GM12878 (cell line): Measurements from ENCODE around the gene OOSP2. TPM values are rescaled to one million over a fixed set of nuclear protein-coding genes. Genes with fewer than 3 reads are reported as not detected.

Experiments used
- ATAC-seq: fragments of 200-7000 bp; cut with Tn5 transposase; 3 replicates; pipeline ENCODE4 v1.9.1; 2020; ENCODE audit warnings: mild to moderate bottlenecking, moderate library complexity
- BruUV-seq: library from RNA; stranded (reverse); fragments of 400-500 nt; replicated peaks from 2 replicates; lab custom pipeline; 2021; lab: Mats Ljungman, UMichigan
- CTCF ChIA-PET: fragments of 300-600 bp; sonication (Branson Sonifier 250); formaldehyde crosslinking; extraction: SDS; loops from one replicate; lab custom pipeline; 2021; ENCODE audit warnings: inconsistent platforms; lab: Yijun Ruan, JAX
- POLR2A ChIA-PET: fragments of 350-600 bp; formaldehyde crosslinking; extraction: SDS; loops from one replicate; lab custom pipeline; 2021; ENCODE audit warnings: inconsistent platforms; lab: Charles Lee
- RAD21 ChIA-PET: fragments of 300-600 bp; sonication (Branson Sonifier 250); formaldehyde crosslinking; loops from one replicate; lab custom pipeline; 2023; ENCODE audit warnings: antibody characterized with exemption; ENCODE audit not compliant: unreplicated experiment; lab: Charles Lee
- SMC1A ChIA-PET: fragments of 300-600 bp; sonication (Branson Sonifier 250); formaldehyde crosslinking; loops from one replicate; lab custom pipeline; 2023; ENCODE audit not compliant: unreplicated experiment, uncharacterized antibody; lab: Charles Lee
- DNase-seq: peaks from one replicate; pipeline ENCODE4 v3.0.0-alpha.2; 2011; ENCODE audit warnings: low read depth, low spot score
- FAIRE-seq: peaks from 3 replicates; lab custom pipeline; 2011; peaks lifted over from hg19 to GRCh38; lab: Jason Lieb, UNC
- H2AFZ ChIP-seq: 2 replicates; pipeline ENCODE4 v1.6.0; 2011; ENCODE audit warnings: low read depth, low read length, control low read depth; ENCODE audit not compliant: control insufficient read depth
- H3K27ac ChIP-seq: 2 replicates; pipeline ENCODE4 v1.5.1; 2011; ENCODE audit warnings: control low read depth; ENCODE audit not compliant: control insufficient read depth, insufficient read depth
- H3K27me3 ChIP-seq, 2 experiments: replicated peaks in 1 of 2; 2 replicates each; pipeline versions ENCODE4 v1.6.0 to v1.6.1; 2011; ENCODE audit warnings: low read length in 1 of 2; ENCODE audit not compliant: control insufficient read depth in 2 of 2, insufficient read depth in 2 of 2
- H3K36me3 ChIP-seq, 2 experiments: 2 replicates each; pipeline ENCODE4 v1.5.1; 2011; ENCODE audit warnings: low read length in 1 of 2; ENCODE audit not compliant: control insufficient read depth in 2 of 2, insufficient read depth in 2 of 2
- H3K4me1 ChIP-seq: 2 replicates; pipeline ENCODE4 v1.6.1; 2011; ENCODE audit warnings: mild to moderate bottlenecking, low read length, moderate library complexity, mixed read lengths; ENCODE audit not compliant: control insufficient read depth, insufficient read depth
- H3K4me2 ChIP-seq: 2 replicates; pipeline ENCODE4 v1.6.0; 2011; ENCODE audit warnings: control low read depth; ENCODE audit not compliant: control insufficient read depth, insufficient read depth
- H3K4me3 ChIP-seq: fragments of 200-600 bp; sonication (generic); 2 replicates; pipeline ENCODE4 v1.5.1; 2016
- H3K79me2 ChIP-seq: 2 replicates; pipeline ENCODE4 v1.6.0; 2011; ENCODE audit warnings: low read length; ENCODE audit not compliant: control insufficient read depth, insufficient read depth
- H3K9ac ChIP-seq: 2 replicates; pipeline ENCODE4 v1.8.0; 2011; ENCODE audit warnings: low read length, control low read depth, mixed read lengths; ENCODE audit not compliant: control insufficient read depth, insufficient read depth
- H3K9me3 ChIP-seq: replicated peaks from 3 replicates; pipeline ENCODE4 v1.5.1; 2011; ENCODE audit warnings: mild to moderate bottlenecking, low read length; ENCODE audit not compliant: control insufficient read depth, insufficient read depth
- H4K20me1 ChIP-seq: 2 replicates; pipeline ENCODE4 v1.6.0; 2011; ENCODE audit not compliant: control insufficient read depth, insufficient read depth
- BCL11A ChIP-seq: IDR thresholded peaks from 2 replicates; pipeline ENCODE4 v1.6.1; 2011; ENCODE audit warnings: low read depth, low read length
- CBFB ChIP-seq: IDR thresholded peaks from 2 replicates; pipeline ENCODE4 v1.6.1; 2016; ENCODE audit warnings: antibody characterized with exemption, low read depth
- CBX3 ChIP-seq: fragments of 200-600 bp; sonication (generic); IDR thresholded peaks from 2 replicates; pipeline ENCODE4 v1.6.1; 2016; ENCODE audit warnings: low read depth, borderline replicate concordance
- CHD4 ChIP-seq: fragments of 200-600 bp; sonication (generic); IDR thresholded peaks from 2 replicates; pipeline ENCODE4 v1.6.1; 2016; ENCODE audit warnings: mild to moderate bottlenecking
- KDM1A ChIP-seq: fragments of 200-600 bp; sonication (generic); IDR thresholded peaks from 2 replicates; pipeline ENCODE4 v1.6.1; 2016; ENCODE audit warnings: borderline replicate concordance
- MYC ChIP-seq: IDR thresholded peaks from 2 replicates; pipeline ENCODE4 v1.6.1; 2011; ENCODE audit warnings: mild to moderate bottlenecking, low read length, moderate library complexity, inconsistent platforms; ENCODE audit not compliant: insufficient read depth, insufficient replicate concordance, insufficient read length, severe bottlenecking
- NFIC ChIP-seq: IDR thresholded peaks from 2 replicates; pipeline ENCODE4 v1.6.1; 2012; ENCODE audit warnings: low read depth, mild to moderate bottlenecking, inconsistent platforms, low read length, moderate library complexity
- NFYB ChIP-seq: IDR thresholded peaks from 2 replicates; pipeline ENCODE4 v1.6.1; 2011; ENCODE audit warnings: low read depth, mild to moderate bottlenecking, low read length, improper control_type of control experiment, moderate library complexity; ENCODE audit not compliant: insufficient read depth
- NRF1 ChIP-seq: conservative IDR thresholded peaks from 2 replicates; pipeline ENCODE4 v1.6.1; 2011; ENCODE audit warnings: mild to moderate bottlenecking, low read depth, low read length, improper control_type of control experiment
- POLR2A ChIP-seq: IDR thresholded peaks from 2 replicates; pipeline ENCODE4 v1.6.1; 2011; ENCODE audit warnings: low read depth, mild to moderate bottlenecking, low read length
- POLR2AphosphoS2 ChIP-seq: IDR thresholded peaks from 2 replicates; pipeline ENCODE4 v1.6.1; 2011; ENCODE audit warnings: low read depth, mild to moderate bottlenecking, low read length, improper control_type of control experiment, moderate library complexity
- SMAD5 ChIP-seq: IDR thresholded peaks from 2 replicates; pipeline ENCODE4 v1.6.1; 2016; ENCODE audit warnings: antibody characterized with exemption, low read depth
- SMARCA5 ChIP-seq: fragments of 450-650 bp; IDR thresholded peaks from 2 replicates; pipeline ENCODE4 v1.6.1; 2017; ENCODE audit warnings: mild to moderate bottlenecking
- YY1 ChIP-seq: IDR thresholded peaks from 2 replicates; pipeline ENCODE4 v1.6.1; 2011; ENCODE audit warnings: low read depth, mild to moderate bottlenecking, low read length
- ZNF207 ChIP-seq: fragments of 450-650 bp; IDR thresholded peaks from 2 replicates; pipeline ENCODE4 v1.6.1; 2014; ENCODE audit warnings: antibody characterized with exemption, mild to moderate bottlenecking, borderline replicate concordance
- WGBS: methylation state at CpG from one replicate; pipeline ENCODE4 v1.1.6; 2016; ENCODE audit warnings: low lambda C conversion rate; ENCODE audit not compliant: insufficient replicate concordance, insufficient coverage; ENCODE audit errors: missing lambda C conversion rate; 5-methylcytosine and 5-hydroxymethylcytosine counted together
- in situ Hi-C: fragments of 300-500 bp; cut with MboI; formaldehyde crosslinking; loops from 9 replicates; pipeline ENCODE4 v1.14.3; 2018; ENCODE audit warnings: mixed read lengths
- intact Hi-C: fragments of 100-400 bp; cut with micrococcal nuclease; formaldehyde crosslinking; loops from one replicate; pipeline ENCODE4 v1.14.2; 2022; ENCODE audit not compliant: unreplicated experiment
- polyA plus RNA-seq, 11 experiments: library from polyadenylated mRNA; depleted of rRNA in 4 of 11; unstranded in 6 of 11; stranded (reverse) in 5 of 11; fragments of >200 nt; fragmentation: Nextera tagmentation in 4 of 11; fragmentation: Illumina TruSeq in 1 of 11; extraction: Ambion mirVana in 4 of 11; extraction: Trizol in 1 of 11; gene quantifications; 1 replicate in 1 of 11; 2 replicates in 10 of 11; pipeline versions ENCODE4 v1.2.1 to v1.2.3, GENCODE V29; 2011 to 2016; ENCODE audit warnings: inconsistent platforms in 2 of 11, missing spikeins in 2 of 11, low read depth in 1 of 11
- total RNA-seq, 4 experiments: library from RNA; depleted of rRNA in 3 of 4; stranded (reverse); fragments of >200 nt in 3 of 4; fragmentation: Illumina TruSeq in 1 of 4; extraction: Trizol in 1 of 4; gene quantifications; 2 replicates each; pipeline versions ENCODE4 v1.2.1 to v1.2.3, GENCODE V29; 2013 to 2021
- TF ChIP-seq, protein P1 (sequence below): fragments of 450-650 bp; IDR thresholded peaks from 2 replicates; pipeline ENCODE4 v1.6.1; 2016; ENCODE audit warnings: mild to moderate bottlenecking, moderate library complexity, borderline replicate concordance
- TF ChIP-seq, protein P2 (sequence below): fragments of 450-650 bp; IDR thresholded peaks from 2 replicates; pipeline ENCODE4 v1.6.1; 2016; ENCODE audit warnings: mild to moderate bottlenecking
- TF ChIP-seq, protein P3 (sequence below): IDR thresholded peaks from 2 replicates; pipeline ENCODE4 v1.6.1; 2011; ENCODE audit warnings: borderline replicate concordance, low read depth, mild to moderate bottlenecking, moderate library complexity, mixed read lengths, low read length; ENCODE audit not compliant: insufficient read depth; ENCODE audit errors: extremely low read length
- TF ChIP-seq, protein P4 (sequence below): IDR thresholded peaks from 2 replicates; pipeline ENCODE4 v1.6.1; 2012; ENCODE audit warnings: low read depth, low read length, improper control_type of control experiment

Gene OOSP2
- total and polyA plus RNA-seq, 10 of the 15 experiments (the other 5 are each of a cell fraction or from before 2014, with no cell fraction given): not detected

DNA sequence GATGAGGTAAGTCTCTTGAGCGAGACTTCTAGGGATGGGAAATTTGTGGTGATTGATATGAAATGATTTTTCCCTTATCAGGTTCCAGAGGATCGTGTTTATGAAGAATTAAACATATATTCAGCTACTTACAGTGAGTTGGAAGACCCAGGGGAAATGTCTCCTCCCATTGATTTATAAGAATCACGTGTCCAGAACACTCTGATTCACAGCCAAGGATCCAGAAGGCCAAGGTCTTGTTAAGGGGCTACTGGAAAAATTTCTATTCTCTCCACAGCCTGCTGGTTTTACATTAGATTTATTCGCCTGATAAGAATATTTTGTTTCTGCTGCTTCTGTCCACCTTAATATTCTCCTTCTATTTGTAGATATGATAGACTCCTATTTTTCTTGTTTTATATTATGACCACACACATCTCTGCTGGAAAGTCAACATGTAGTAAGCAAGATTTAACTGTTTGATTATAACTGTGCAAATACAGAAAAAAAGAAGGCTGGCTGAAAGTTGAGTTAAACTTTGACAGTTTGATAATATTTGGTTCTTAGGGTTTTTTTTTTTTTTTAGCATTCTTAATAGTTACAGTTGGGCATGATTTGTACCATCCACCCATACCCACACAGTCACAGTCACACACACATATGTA, 55.4 kb downstream of the OOSP2 start:
- CTCF ChIA-PET: no interaction called here
- BruUV-seq: no TSS peak
- WGBS: 12% methylated on average over 4 of the region's 4 CpGs
- POLR2A ChIA-PET: no interaction called here
- Histone ChIP-seq H3K4me3 (no peak overlapping the region), H3K27ac (no peak overlapping the region), H3K9ac (no peak overlapping the region), H2AFZ (no peak overlapping the region), H3K9me3 (no peaks in the 10 kb centered on the region), H4K20me1 (no peaks in the 10 kb centered on the region), H3K27me3 (no peaks in the 10 kb centered on the region), H3K36me3 (no peaks in the 10 kb centered on the region), H3K4me1 (no peaks in the 10 kb centered on the region), H3K4me2 (no peak overlapping the region), H3K79me2 (no peaks in the 10 kb centered on the region)
- intact Hi-C loops (no loop called here), in situ Hi-C loops (no loop called here)
- TF ChIP-seq POLR2AphosphoS2 (no peak), POLR2A (no peak), NFIC (no peak), CHD4 (no peak), BCL11A (no peak), CBX3 (no peak), NFYB (no peak), SMARCA5 (no peak), CBFB (no peak), MYC (no peak), YY1 (no peak), SMAD5 (no peak), KDM1A (no peak), NRF1 (no peak), ZNF207 (no peak)
- TF ChIP-seq, protein P1, sequence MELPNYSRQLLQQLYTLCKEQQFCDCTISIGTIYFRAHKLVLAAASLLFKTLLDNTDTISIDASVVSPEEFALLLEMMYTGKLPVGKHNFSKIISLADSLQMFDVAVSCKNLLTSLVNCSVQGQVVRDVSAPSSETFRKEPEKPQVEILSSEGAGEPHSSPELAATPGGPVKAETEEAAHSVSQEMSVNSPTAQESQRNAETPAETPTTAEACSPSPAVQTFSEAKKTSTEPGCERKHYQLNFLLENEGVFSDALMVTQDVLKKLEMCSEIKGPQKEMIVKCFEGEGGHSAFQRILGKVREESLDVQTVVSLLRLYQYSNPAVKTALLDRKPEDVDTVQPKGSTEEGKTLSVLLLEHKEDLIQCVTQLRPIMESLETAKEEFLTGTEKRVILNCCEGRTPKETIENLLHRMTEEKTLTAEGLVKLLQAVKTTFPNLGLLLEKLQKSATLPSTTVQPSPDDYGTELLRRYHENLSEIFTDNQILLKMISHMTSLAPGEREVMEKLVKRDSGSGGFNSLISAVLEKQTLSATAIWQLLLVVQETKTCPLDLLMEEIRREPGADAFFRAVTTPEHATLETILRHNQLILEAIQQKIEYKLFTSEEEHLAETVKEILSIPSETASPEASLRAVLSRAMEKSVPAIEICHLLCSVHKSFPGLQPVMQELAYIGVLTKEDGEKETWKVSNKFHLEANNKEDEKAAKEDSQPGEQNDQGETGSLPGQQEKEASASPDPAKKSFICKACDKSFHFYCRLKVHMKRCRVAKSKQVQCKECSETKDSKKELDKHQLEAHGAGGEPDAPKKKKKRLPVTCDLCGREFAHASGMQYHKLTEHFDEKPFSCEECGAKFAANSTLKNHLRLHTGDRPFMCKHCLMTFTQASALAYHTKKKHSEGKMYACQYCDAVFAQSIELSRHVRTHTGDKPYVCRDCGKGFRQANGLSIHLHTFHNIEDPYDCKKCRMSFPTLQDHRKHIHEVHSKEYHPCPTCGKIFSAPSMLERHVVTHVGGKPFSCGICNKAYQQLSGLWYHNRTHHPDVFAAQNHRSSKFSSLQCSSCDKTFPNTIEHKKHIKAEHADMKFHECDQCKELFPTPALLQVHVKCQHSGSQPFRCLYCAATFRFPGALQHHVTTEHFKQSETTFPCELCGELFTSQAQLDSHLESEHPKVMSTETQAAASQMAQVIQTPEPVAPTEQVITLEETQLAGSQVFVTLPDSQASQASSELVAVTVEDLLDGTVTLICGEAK: no peak
- TF ChIP-seq, protein P2, sequence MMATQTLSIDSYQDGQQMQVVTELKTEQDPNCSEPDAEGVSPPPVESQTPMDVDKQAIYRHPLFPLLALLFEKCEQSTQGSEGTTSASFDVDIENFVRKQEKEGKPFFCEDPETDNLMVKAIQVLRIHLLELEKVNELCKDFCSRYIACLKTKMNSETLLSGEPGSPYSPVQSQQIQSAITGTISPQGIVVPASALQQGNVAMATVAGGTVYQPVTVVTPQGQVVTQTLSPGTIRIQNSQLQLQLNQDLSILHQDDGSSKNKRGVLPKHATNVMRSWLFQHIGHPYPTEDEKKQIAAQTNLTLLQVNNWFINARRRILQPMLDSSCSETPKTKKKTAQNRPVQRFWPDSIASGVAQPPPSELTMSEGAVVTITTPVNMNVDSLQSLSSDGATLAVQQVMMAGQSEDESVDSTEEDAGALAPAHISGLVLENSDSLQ: no peak
- TF ChIP-seq, protein P3, sequence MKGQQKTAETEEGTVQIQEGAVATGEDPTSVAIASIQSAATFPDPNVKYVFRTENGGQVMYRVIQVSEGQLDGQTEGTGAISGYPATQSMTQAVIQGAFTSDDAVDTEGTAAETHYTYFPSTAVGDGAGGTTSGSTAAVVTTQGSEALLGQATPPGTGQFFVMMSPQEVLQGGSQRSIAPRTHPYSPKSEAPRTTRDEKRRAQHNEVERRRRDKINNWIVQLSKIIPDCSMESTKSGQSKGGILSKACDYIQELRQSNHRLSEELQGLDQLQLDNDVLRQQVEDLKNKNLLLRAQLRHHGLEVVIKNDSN: no peak
- TF ChIP-seq, protein P4, sequence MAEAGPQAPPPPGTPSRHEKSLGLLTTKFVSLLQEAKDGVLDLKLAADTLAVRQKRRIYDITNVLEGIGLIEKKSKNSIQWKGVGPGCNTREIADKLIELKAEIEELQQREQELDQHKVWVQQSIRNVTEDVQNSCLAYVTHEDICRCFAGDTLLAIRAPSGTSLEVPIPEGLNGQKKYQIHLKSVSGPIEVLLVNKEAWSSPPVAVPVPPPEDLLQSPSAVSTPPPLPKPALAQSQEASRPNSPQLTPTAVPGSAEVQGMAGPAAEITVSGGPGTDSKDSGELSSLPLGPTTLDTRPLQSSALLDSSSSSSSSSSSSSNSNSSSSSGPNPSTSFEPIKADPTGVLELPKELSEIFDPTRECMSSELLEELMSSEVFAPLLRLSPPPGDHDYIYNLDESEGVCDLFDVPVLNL: no peak
- DNase-seq: no peak
- no peak for ATAC-seq
- FAIRE-seq: no peak
- SMC1A ChIA-PET: no interaction called here
- RAD21 ChIA-PET: no interaction called here
